Liver (tissue), 3 donors: ENCODE results near the gene GOLGA6L7.

Experiments used
- CTCF ChIP-seq: fragments of 150-350 bp; IDR thresholded peaks from 2 replicates; pipeline ENCODE4 v1.5.1; 2017; ENCODE audit warnings: improper control_type of control experiment, low read depth, low read length; ENCODE audit not compliant: missing input control
- FOXA1 ChIP-seq: IDR thresholded peaks from 2 replicates; pipeline ENCODE4 v1.6.1; 2016; ENCODE audit warnings: antibody characterized with exemption
- GABPA ChIP-seq, 2 donors: IDR thresholded peaks in 1 of 2; conservative IDR thresholded peaks in 1 of 2; 2 replicates each; pipeline ENCODE4 v1.6.1; 2016; ENCODE audit warnings: antibody characterized with exemption in 2 of 2, mild to moderate bottlenecking in 1 of 2, moderate library complexity in 1 of 2
- HNF4G ChIP-seq: IDR thresholded peaks from 2 replicates; pipeline ENCODE4 v1.6.1; 2016; ENCODE audit warnings: antibody characterized with exemption
- MAX ChIP-seq: IDR thresholded peaks from 2 replicates; pipeline ENCODE4 v1.6.1; 2016; ENCODE audit warnings: antibody characterized with exemption
- RAD21 ChIP-seq, 2 donors: IDR thresholded peaks; 2 replicates each; pipeline ENCODE4 v1.6.1; 2016; ENCODE audit warnings: antibody characterized with exemption in 2 of 2, mild to moderate bottlenecking in 2 of 2
- TAF1 ChIP-seq: conservative IDR thresholded peaks from 2 replicates; pipeline ENCODE4 v1.6.1; 2016; ENCODE audit warnings: antibody characterized with exemption, mild to moderate bottlenecking
- YY1 ChIP-seq: IDR thresholded peaks from 2 replicates; pipeline ENCODE4 v1.6.1; 2016; ENCODE audit warnings: antibody characterized with exemption, mild to moderate bottlenecking
- donor health status: healthy.
- donor health status: healthy.

- TF ChIP-seq CTCF (no peak), TAF1 (no peak), YY1 (no peak), MAX (no peak), RAD21 (IDR thresholded peaks at IDR 0.05) (no peak), GABPA (IDR thresholded peaks at IDR 0.05 in 1 of 2, conservative IDR thresholded peaks at IDR 0.05 in 1 of 2) (no peak), FOXA1 (no peak), HNF4G (no peak)
These were observed 29.8 kb upstream of the GOLGA6L7 start for GRCh38 chr15:28878209-28878608.
